ENCODE data around the gene EDC4. TPM values are rescaled to one million over a fixed set of nuclear protein-coding genes. Genes with fewer than 3 reads are reported as not detected.

Gene EDC4
- total and polyA plus RNA-seq, 2 of the 13 experiments (the other 11 are each of a cell fraction or from before 2014, with no cell fraction given), result 51.4 to 59.1 TPM

- peak; percentile 91 for TF ChIP-seq ZFP41 (CRISPR knock-in tag; IDR thresholded peaks at IDR 0.05; ENCODE audit: borderline replicate concordance)
- peak; percentile 33; the same call in 1 of the 2 replicates for TF ChIP-seq ZNF747 (CRISPR knock-in tag; IDR thresholded peaks at IDR 0.05; ENCODE audit: borderline replicate concordance)
- 0 out of 2 replicates have a peak, but pooled peaks have one; percentile 48 for TF ChIP-seq ESRRA (CRISPR knock-in tag; IDR thresholded peaks at IDR 0.05; ENCODE audit: low read depth)
- 0 out of 2 replicates have a peak, but pooled peaks have one; percentile 56 for TF ChIP-seq ZNF367 (CRISPR knock-in tag; IDR thresholded peaks at IDR 0.05; ENCODE audit: borderline replicate concordance)
- TF ChIP-seq ZNF576 (CRISPR knock-in tag; IDR thresholded peaks at IDR 0.05), result no peak
- peak; percentile 91 for TF ChIP-seq ZNF350 (CRISPR knock-in tag; IDR thresholded peaks at IDR 0.05; ENCODE audit: borderline replicate concordance, low read depth)
- no peak for TF ChIP-seq ZNF766 (CRISPR knock-in tag; IDR thresholded peaks at IDR 0.05; ENCODE audit: borderline replicate concordance)
- TF ChIP-seq ZNF703 (CRISPR knock-in tag; IDR thresholded peaks at IDR 0.05; ENCODE audit: borderline replicate concordance), result peak; percentile 86; the same call in 1 of the 2 replicates
- TF ChIP-seq PRPF4 (IDR thresholded peaks at IDR 0.05; ENCODE audit: low read depth, low read length, poor library complexity, severe bottlenecking), result no peak
- no peak; the same call in 1 of the 2 replicates for TF ChIP-seq ZNF343 (CRISPR knock-in tag; IDR thresholded peaks at IDR 0.05)
- no peak for TF ChIP-seq SMARCE1 (IDR thresholded peaks at IDR 0.05; ENCODE audit: borderline replicate concordance)
- TF ChIP-seq NKX3-1 (CRISPR knock-in tag; IDR thresholded peaks at IDR 0.05), result no peak; the same call in 1 of the 2 replicates
- TF ChIP-seq FOXM1 (CRISPR knock-in tag; IDR thresholded peaks at IDR 0.05), result peak; percentile 71; the same call in 1 of the 2 replicates
- peak; percentile 80 for TF ChIP-seq ETV5 (CRISPR knock-in tag; IDR thresholded peaks at IDR 0.05; ENCODE audit: borderline replicate concordance)
- peak; percentile 96 for TF ChIP-seq TFDP1 (CRISPR knock-in tag; IDR thresholded peaks at IDR 0.05; ENCODE audit: borderline replicate concordance)
- no peak for TF ChIP-seq ZNF564 (CRISPR knock-in tag; IDR thresholded peaks at IDR 0.05)
- TF ChIP-seq U2AF1 (optimal IDR thresholded peaks at IDR 0.05; ENCODE audit: low read depth, low read length), result no peak
- TF ChIP-seq MAFG (CRISPR knock-in tag; IDR thresholded peaks at IDR 0.05), result no peak
- TF ChIP-seq ZNF781 (CRISPR knock-in tag; IDR thresholded peaks at IDR 0.05; ENCODE audit: borderline replicate concordance, not compliant biosample characterization), result peak; percentile 88
- peak; percentile 88 for TF ChIP-seq CREM (IDR thresholded peaks at IDR 0.05)
- TF ChIP-seq CREM (CRISPR knock-in tag; IDR thresholded peaks at IDR 0.05), result no peak
- TF ChIP-seq ZNF547 (CRISPR knock-in tag; IDR thresholded peaks at IDR 0.05), result peak; percentile 73
- no peak for TF ChIP-seq PHB2 (IDR thresholded peaks at IDR 0.05; ENCODE audit: partially characterized antibody)
- TF ChIP-seq ZNF468 (CRISPR knock-in tag; IDR thresholded peaks at IDR 0.05), result no peak
- no peak for TF ChIP-seq CC2D1A (CRISPR knock-in tag; IDR thresholded peaks at IDR 0.05)
- TF ChIP-seq SP140L (CRISPR knock-in tag; IDR thresholded peaks at IDR 0.05; ENCODE audit: borderline replicate concordance), result no peak
- TF ChIP-seq ZNF761 (CRISPR knock-in tag; conservative IDR thresholded peaks at IDR 0.05), result peak; percentile 67; the same call in 1 of the 2 replicates
- TF ChIP-seq HIC2 (CRISPR knock-in tag; IDR thresholded peaks at IDR 0.05; ENCODE audit: low read depth), result no peak
- TF ChIP-seq HHEX (CRISPR knock-in tag; IDR thresholded peaks at IDR 0.05), result 0 out of 2 replicates have a peak, but pooled peaks have one; percentile 17
These were observed 39.2 kb upstream of the EDC4 start (continued) for GRCh38 chr16:67833415-67834241.
